SK-N-SH (cell line): ENCODE results near the gene RPA3. TPM values are rescaled to one million over a fixed set of nuclear protein-coding genes. Genes with fewer than 3 reads are reported as not detected.

Experiments
- CTCF ChIA-PET: fragments of 300-600, 350-600 bp; formaldehyde crosslinking; extraction: SDS; loops from one replicate; lab custom pipeline; 2021; lab: Yijun Ruan, JAX
- POLR2A ChIA-PET: fragments of 350-600 bp; sonication (Branson Sonifier 250); formaldehyde crosslinking; extraction: SDS; loops from one replicate; lab custom pipeline; 2020; ENCODE audit warnings: antibody characterized with exemption, inconsistent platforms; lab: Yijun Ruan, JAX
- DNase-seq: peaks from one replicate; pipeline ENCODE4 v3.0.0; 2012
- H2AFZ ChIP-seq: fragments of 200-600 bp; sonication (generic); 2 replicates; pipeline ENCODE4 v1.8.1; 2016; ENCODE audit warnings: antibody characterized with exemption, mild to moderate bottlenecking, low read depth
- H3F3A ChIP-seq: fragments of 200-600 bp; sonication (generic); replicated peaks from 2 replicates; pipeline ENCODE3; 2016; ENCODE audit warnings: antibody characterized with exemption, mild to moderate bottlenecking; ENCODE audit not compliant: insufficient read depth
- H3K27ac ChIP-seq, 2 experiments: fragments of 200-500 bp in 1 of 2; fragments of 200-600 bp in 1 of 2; sonication (Bioruptor generic) in 1 of 2; sonication (generic), shearing (Covaris generic) in 1 of 2; 2 replicates each; pipeline versions ENCODE4 v1.5.1 to v1.6.1; 2014 to 2016; ENCODE audit warnings: low read depth in 2 of 2, inconsistent platforms in 1 of 2, low read length in 1 of 2, mild to moderate bottlenecking in 1 of 2, mixed read lengths in 1 of 2
- H3K27me3 ChIP-seq: fragments of 200-600 bp; sonication (generic), shearing (Covaris generic); 2 replicates; pipeline ENCODE4 v1.6.1; 2016; ENCODE audit warnings: mixed run types; ENCODE audit not compliant: insufficient read depth
- H3K36me3 ChIP-seq, 2 experiments: fragments of 200-500 bp in 1 of 2; fragments of 200-600 bp in 1 of 2; sonication (Bioruptor generic) in 1 of 2; sonication (generic) in 1 of 2; replicated peaks in 1 of 2; 2 replicates each; pipeline versions ENCODE3 to v1.5.1; 2014 to 2016; ENCODE audit warnings: low read length in 1 of 2, mild to moderate bottlenecking in 1 of 2; ENCODE audit not compliant: insufficient read depth in 2 of 2, control insufficient read depth in 1 of 2
- H3K4me1 ChIP-seq, 2 experiments: fragments of 200-500 bp in 1 of 2; fragments of 200-600 bp in 1 of 2; sonication (Bioruptor generic) in 1 of 2; sonication (generic), shearing (Covaris generic) in 1 of 2; 2 replicates each; pipeline versions ENCODE4 v1.5.1 to v1.6.1; 2014 to 2016; ENCODE audit warnings: low read depth in 1 of 2, low read length in 1 of 2, mixed run types in 1 of 2; ENCODE audit not compliant: insufficient read depth in 2 of 2, control insufficient read depth in 1 of 2
- H3K4me2 ChIP-seq: fragments of 200-600 bp; sonication (generic), shearing (Covaris generic); 2 replicates; pipeline ENCODE4 v1.6.1; 2017; ENCODE audit warnings: mixed run types
- H3K4me3 ChIP-seq, 2 experiments: fragments of 200-500 bp in 1 of 2; fragments of 200-600 bp in 1 of 2; sonication (Bioruptor generic) in 1 of 2; sonication (generic), shearing (Covaris generic) in 1 of 2; 2 replicates each; pipeline versions ENCODE4 v1.5.1 to v1.8.1; 2014 to 2016; ENCODE audit warnings: low read depth in 2 of 2, inconsistent platforms in 1 of 2, low read length in 1 of 2, mild to moderate bottlenecking in 1 of 2, mixed read lengths in 1 of 2, moderate library complexity in 1 of 2
- H3K79me2 ChIP-seq: fragments of 200-600 bp; sonication (generic); 2 replicates; pipeline ENCODE4 v1.8.1; 2017; ENCODE audit warnings: mild to moderate bottlenecking; ENCODE audit not compliant: insufficient read depth
- H3K9ac ChIP-seq: fragments of 200-600 bp; sonication (generic); 2 replicates; pipeline ENCODE4 v1.6.1; 2017; ENCODE audit warnings: mixed run types
- H3K9me2 ChIP-seq: fragments of 200-600 bp; sonication (generic); 2 replicates; pipeline ENCODE4 v1.6.1; 2017; ENCODE audit warnings: mixed run types
- H3K9me3 ChIP-seq: fragments of 200-600 bp; sonication (generic); 2 replicates; pipeline ENCODE4 v1.6.1; 2017; ENCODE audit warnings: mixed run types, mild to moderate bottlenecking, moderate library complexity
- H4K20me1 ChIP-seq: fragments of 200-600 bp; sonication (generic); 2 replicates; pipeline ENCODE4 v1.6.1; 2017; ENCODE audit warnings: mild to moderate bottlenecking, mixed run types; ENCODE audit not compliant: insufficient read depth
- ELF1 ChIP-seq: IDR thresholded peaks from 2 replicates; pipeline ENCODE4 v1.4.0; 2012
- FOXJ3 ChIP-seq: sonication (generic); formaldehyde crosslinking; IDR thresholded peaks from 2 replicates; pipeline ENCODE4 v1.5.1; 2020; ENCODE audit warnings: mild to moderate bottlenecking, missing genetic modification reagents
- GABPA ChIP-seq: IDR thresholded peaks from 2 replicates; pipeline ENCODE4 v1.4.0; 2012; ENCODE audit warnings: low read depth, mild to moderate bottlenecking
- GATA2 ChIP-seq: sonication (generic); formaldehyde crosslinking; IDR thresholded peaks from 2 replicates; pipeline ENCODE4 v1.5.0; 2020; ENCODE audit warnings: mild to moderate bottlenecking, missing genetic modification reagents
- JUND ChIP-seq: IDR thresholded peaks from 2 replicates; pipeline ENCODE4 v1.4.0; 2012
- MEF2A ChIP-seq: IDR thresholded peaks from 2 replicates; pipeline ENCODE4 v1.4.0; 2012; ENCODE audit warnings: low read depth, borderline replicate concordance
- MXI1 ChIP-seq: IDR thresholded peaks from 2 replicates; pipeline ENCODE4 v1.6.1; 2012; ENCODE audit warnings: mild to moderate bottlenecking, low read depth, low read length, improper control_type of control experiment
- NFIC ChIP-seq: IDR thresholded peaks from 2 replicates; pipeline ENCODE4 v1.4.0; 2012; ENCODE audit warnings: borderline replicate concordance
- NRF1 ChIP-seq: IDR thresholded peaks from 2 replicates; pipeline ENCODE4 v1.6.1; 2012; ENCODE audit warnings: low read depth, mild to moderate bottlenecking, low read length
- POLR2AphosphoS5 ChIP-seq: IDR thresholded peaks from 2 replicates; pipeline ENCODE4 v1.6.1; 2012; ENCODE audit warnings: low read depth, low read length
- RCOR1 ChIP-seq: fragments of 150-350 bp; IDR thresholded peaks from 2 replicates; pipeline ENCODE4 v1.6.1; 2017; ENCODE audit warnings: antibody characterized with exemption, low read length
- RXRA ChIP-seq: IDR thresholded peaks from 2 replicates; pipeline ENCODE4 v1.4.0; 2012; ENCODE audit warnings: low read depth, mild to moderate bottlenecking, borderline replicate concordance
- SMC3 ChIP-seq: IDR thresholded peaks from 2 replicates; pipeline ENCODE4 v1.6.1; 2012; ENCODE audit warnings: low read depth, low read length, improper control_type of control experiment
- TAF1 ChIP-seq: IDR thresholded peaks from 2 replicates; pipeline ENCODE4 v1.6.1; 2012; ENCODE audit warnings: low read depth, mild to moderate bottlenecking, low read length, moderate library complexity, borderline replicate concordance
- TCF12 ChIP-seq: IDR thresholded peaks from 2 replicates; pipeline ENCODE4 v1.4.0; 2012
- TEAD4 ChIP-seq: IDR thresholded peaks from 2 replicates; pipeline ENCODE4 v1.4.0; 2012; ENCODE audit warnings: mild to moderate bottlenecking, borderline replicate concordance; ENCODE audit not compliant: insufficient read depth
- WGBS: methylation state at CpG from one replicate; pipeline ENCODE4 v1.1.6; 2017; ENCODE audit warnings: low lambda C conversion rate; 5-methylcytosine and 5-hydroxymethylcytosine counted together
- polyA plus RNA-seq, 3 experiments: library from polyadenylated mRNA; depleted of rRNA; stranded (reverse); fragments of >200 nt; gene quantifications; 2 replicates each; pipeline ENCODE4 v1.2.3, GENCODE V29; 2012
- TF ChIP-seq, protein P1 (sequence below): IDR thresholded peaks from 2 replicates; pipeline ENCODE4 v1.6.1; 2012; ENCODE audit warnings: mild to moderate bottlenecking, low read depth, low read length, moderate library complexity
- TF ChIP-seq, protein P2 (sequence below): fragments of 150-350 bp; IDR thresholded peaks from 2 replicates; pipeline ENCODE4 v1.6.1; 2017; ENCODE audit warnings: antibody characterized with exemption, low read length, low read depth, borderline replicate concordance
- TF ChIP-seq, protein P3 (sequence below): fragments of 150-350 bp; IDR thresholded peaks from 2 replicates; pipeline ENCODE4 v1.6.1; 2016; ENCODE audit warnings: mild to moderate bottlenecking, low read depth, low read length
- TF ChIP-seq, protein P4 (sequence below): IDR thresholded peaks from 2 replicates; pipeline ENCODE4 v1.4.0; 2012; ENCODE audit warnings: low read depth
- TF ChIP-seq, protein P5 (sequence below): IDR thresholded peaks from 2 replicates; pipeline ENCODE4 v1.4.0; 2012; ENCODE audit warnings: low read depth, borderline replicate concordance
- TF ChIP-seq, protein P6 (sequence below): IDR thresholded peaks from 2 replicates; pipeline ENCODE4; 2012

Gene RPA3
- polyA plus RNA-seq, 1 of the 3 experiments (the other 2 are of a cell fraction) = 39.0 TPM

DNA sequence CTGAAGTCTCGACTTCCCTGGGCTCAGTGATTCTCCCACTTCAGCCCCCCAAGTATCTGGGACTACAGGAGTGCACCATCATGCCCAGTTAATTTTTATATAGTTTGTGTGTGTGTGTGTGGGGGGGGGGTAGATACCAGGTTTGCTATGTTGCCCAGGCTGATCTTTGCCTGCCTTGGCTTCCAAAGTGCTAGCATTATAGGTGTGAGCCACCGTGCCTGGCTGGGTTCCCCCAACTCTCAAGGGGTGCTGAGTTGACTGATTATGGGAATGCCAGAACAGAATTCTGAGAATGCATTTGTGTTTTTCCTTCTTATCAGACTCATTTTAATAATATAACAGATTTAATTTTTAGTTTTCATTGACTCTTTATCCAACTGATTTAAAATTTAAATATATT lies 19.5 kb downstream of the RPA3 start (continued):
- TF ChIP-seq RXRA (no peak), MXI1 (no peak)

DNA sequence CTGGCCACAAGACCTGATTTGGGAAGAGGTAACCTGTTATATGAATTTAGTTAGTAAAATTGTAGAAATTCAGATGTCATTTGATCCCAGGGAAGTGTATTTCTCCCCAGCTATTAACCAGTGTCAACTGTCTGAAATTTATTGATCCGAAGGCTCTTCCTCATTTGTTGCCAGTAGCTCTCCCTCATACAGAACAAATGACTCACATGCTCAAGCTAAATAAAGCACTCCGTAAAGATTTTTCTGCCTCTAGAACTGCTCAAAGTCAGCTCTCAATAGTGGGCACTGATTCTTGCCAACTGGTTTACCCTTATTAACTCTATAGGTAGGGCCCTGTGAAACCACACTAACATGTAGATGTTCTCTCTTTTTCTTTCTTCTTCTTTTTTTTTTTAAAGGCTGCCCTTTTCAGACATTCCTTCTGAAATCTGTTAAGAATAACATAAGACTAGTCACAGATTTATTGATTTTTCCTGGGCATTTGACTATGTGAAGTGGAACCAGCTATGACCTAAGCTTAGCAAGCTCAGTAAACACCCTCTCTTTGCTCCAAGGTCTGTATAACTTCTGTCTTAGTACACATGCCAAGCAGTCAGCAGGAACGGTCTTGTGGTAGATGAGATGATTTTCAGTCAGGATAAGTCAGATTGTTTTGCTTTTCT lies 21.8 kb downstream of the RPA3 start:
- Histone ChIP-seq H3K4me3 (no peak overlapping the region), H3K9me3 (no peaks in the 10 kb centered on the region), H3F3A (peaks cover 34% of the 10 kb centered on the region), H3K9me2 (no peaks in the 10 kb centered on the region), H2AFZ (peak overlapping the region; percentile 48; the same call in 1 of the 2 replicates), H3K4me2 (peak overlapping the region; percentile 38), H3K36me3 (no peaks in the 10 kb centered on the region), H3K9ac (0 out of 2 replicates have a peak overlapping the region, but pooled peaks have one; percentile 1), H3K4me1 (peaks cover 4 to 13% of the 10 kb centered on the region in 2 experiments), H3K27me3 (no peaks in the 10 kb centered on the region), H3K79me2 (no peaks in the 10 kb centered on the region), H3K27ac (peak overlapping the region; percentile 7 to 67; a peak in 3 of 4 replicates), H4K20me1 (no peaks in the 10 kb centered on the region)
- WGBS = 52% methylated on average over 3 of the region's 3 CpGs
- DNase-seq = no peak
- POLR2A ChIA-PET = interaction anchor here (0.5 kb wide), 1 partner anchor 1320 kb away, joined by 3 read pairs; no protein-coding TSS in a partner anchor
- CTCF ChIA-PET = interaction anchor here (0.9 to 2.9 kb wide), 2 partner anchors 15 to 599 kb away, joined by 3 to 24 read pairs; no protein-coding TSS in a partner anchor
- TF ChIP-seq RXRA (no peak), FOXJ3 (CRISPR knock-in tag) (no peak), MEF2A (no peak), GATA2 (CRISPR knock-in tag) (no peak), GABPA (no peak), NFIC (no peak), RCOR1 (no peak), ELF1 (no peak), TEAD4 (no peak), NRF1 (no peak), TAF1 (no peak), JUND (peak; percentile 62), TCF12 (peak; percentile 21; the same call in 1 of the 2 replicates), SMC3 (no peak), POLR2AphosphoS5 (no peak)
- TF ChIP-seq, protein P1, sequence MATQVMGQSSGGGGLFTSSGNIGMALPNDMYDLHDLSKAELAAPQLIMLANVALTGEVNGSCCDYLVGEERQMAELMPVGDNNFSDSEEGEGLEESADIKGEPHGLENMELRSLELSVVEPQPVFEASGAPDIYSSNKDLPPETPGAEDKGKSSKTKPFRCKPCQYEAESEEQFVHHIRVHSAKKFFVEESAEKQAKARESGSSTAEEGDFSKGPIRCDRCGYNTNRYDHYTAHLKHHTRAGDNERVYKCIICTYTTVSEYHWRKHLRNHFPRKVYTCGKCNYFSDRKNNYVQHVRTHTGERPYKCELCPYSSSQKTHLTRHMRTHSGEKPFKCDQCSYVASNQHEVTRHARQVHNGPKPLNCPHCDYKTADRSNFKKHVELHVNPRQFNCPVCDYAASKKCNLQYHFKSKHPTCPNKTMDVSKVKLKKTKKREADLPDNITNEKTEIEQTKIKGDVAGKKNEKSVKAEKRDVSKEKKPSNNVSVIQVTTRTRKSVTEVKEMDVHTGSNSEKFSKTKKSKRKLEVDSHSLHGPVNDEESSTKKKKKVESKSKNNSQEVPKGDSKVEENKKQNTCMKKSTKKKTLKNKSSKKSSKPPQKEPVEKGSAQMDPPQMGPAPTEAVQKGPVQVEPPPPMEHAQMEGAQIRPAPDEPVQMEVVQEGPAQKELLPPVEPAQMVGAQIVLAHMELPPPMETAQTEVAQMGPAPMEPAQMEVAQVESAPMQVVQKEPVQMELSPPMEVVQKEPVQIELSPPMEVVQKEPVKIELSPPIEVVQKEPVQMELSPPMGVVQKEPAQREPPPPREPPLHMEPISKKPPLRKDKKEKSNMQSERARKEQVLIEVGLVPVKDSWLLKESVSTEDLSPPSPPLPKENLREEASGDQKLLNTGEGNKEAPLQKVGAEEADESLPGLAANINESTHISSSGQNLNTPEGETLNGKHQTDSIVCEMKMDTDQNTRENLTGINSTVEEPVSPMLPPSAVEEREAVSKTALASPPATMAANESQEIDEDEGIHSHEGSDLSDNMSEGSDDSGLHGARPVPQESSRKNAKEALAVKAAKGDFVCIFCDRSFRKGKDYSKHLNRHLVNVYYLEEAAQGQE = no peak
- TF ChIP-seq, protein P2, sequence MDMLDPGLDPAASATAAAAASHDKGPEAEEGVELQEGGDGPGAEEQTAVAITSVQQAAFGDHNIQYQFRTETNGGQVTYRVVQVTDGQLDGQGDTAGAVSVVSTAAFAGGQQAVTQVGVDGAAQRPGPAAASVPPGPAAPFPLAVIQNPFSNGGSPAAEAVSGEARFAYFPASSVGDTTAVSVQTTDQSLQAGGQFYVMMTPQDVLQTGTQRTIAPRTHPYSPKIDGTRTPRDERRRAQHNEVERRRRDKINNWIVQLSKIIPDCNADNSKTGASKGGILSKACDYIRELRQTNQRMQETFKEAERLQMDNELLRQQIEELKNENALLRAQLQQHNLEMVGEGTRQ = no peak
- TF ChIP-seq, protein P3, sequence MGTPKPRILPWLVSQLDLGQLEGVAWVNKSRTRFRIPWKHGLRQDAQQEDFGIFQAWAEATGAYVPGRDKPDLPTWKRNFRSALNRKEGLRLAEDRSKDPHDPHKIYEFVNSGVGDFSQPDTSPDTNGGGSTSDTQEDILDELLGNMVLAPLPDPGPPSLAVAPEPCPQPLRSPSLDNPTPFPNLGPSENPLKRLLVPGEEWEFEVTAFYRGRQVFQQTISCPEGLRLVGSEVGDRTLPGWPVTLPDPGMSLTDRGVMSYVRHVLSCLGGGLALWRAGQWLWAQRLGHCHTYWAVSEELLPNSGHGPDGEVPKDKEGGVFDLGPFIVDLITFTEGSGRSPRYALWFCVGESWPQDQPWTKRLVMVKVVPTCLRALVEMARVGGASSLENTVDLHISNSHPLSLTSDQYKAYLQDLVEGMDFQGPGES = no peak
- TF ChIP-seq, protein P4, sequence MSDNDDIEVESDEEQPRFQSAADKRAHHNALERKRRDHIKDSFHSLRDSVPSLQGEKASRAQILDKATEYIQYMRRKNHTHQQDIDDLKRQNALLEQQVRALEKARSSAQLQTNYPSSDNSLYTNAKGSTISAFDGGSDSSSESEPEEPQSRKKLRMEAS = no peak
- TF ChIP-seq, protein P5, sequence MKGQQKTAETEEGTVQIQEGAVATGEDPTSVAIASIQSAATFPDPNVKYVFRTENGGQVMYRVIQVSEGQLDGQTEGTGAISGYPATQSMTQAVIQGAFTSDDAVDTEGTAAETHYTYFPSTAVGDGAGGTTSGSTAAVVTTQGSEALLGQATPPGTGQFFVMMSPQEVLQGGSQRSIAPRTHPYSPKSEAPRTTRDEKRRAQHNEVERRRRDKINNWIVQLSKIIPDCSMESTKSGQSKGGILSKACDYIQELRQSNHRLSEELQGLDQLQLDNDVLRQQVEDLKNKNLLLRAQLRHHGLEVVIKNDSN = no peak
- TF ChIP-seq, protein P6, sequence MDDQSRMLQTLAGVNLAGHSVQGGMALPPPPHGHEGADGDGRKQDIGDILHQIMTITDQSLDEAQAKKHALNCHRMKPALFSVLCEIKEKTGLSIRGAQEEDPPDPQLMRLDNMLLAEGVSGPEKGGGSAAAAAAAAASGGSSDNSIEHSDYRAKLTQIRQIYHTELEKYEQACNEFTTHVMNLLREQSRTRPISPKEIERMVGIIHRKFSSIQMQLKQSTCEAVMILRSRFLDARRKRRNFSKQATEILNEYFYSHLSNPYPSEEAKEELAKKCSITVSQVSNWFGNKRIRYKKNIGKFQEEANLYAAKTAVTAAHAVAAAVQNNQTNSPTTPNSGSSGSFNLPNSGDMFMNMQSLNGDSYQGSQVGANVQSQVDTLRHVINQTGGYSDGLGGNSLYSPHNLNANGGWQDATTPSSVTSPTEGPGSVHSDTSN = peak; percentile 69
